NT2/D1 (cell line): ENCODE results near the gene PDCD11.

Experiments used
- SUZ12 ChIP-seq: IDR thresholded peaks from 2 replicates; pipeline ENCODE4 v1.6.1; 2011; ENCODE audit not compliant: insufficient read length, insufficient read depth; ENCODE audit errors: extremely low read depth
- YY1 ChIP-seq: IDR thresholded peaks from 2 replicates; pipeline ENCODE4 v1.6.1; 2011; ENCODE audit not compliant: insufficient read length, insufficient read depth
- ZNF274 ChIP-seq: IDR thresholded peaks from 2 replicates; pipeline ENCODE4 v1.6.1; 2011; ENCODE audit warnings: mild to moderate bottlenecking, low read depth, low read length

DNA sequence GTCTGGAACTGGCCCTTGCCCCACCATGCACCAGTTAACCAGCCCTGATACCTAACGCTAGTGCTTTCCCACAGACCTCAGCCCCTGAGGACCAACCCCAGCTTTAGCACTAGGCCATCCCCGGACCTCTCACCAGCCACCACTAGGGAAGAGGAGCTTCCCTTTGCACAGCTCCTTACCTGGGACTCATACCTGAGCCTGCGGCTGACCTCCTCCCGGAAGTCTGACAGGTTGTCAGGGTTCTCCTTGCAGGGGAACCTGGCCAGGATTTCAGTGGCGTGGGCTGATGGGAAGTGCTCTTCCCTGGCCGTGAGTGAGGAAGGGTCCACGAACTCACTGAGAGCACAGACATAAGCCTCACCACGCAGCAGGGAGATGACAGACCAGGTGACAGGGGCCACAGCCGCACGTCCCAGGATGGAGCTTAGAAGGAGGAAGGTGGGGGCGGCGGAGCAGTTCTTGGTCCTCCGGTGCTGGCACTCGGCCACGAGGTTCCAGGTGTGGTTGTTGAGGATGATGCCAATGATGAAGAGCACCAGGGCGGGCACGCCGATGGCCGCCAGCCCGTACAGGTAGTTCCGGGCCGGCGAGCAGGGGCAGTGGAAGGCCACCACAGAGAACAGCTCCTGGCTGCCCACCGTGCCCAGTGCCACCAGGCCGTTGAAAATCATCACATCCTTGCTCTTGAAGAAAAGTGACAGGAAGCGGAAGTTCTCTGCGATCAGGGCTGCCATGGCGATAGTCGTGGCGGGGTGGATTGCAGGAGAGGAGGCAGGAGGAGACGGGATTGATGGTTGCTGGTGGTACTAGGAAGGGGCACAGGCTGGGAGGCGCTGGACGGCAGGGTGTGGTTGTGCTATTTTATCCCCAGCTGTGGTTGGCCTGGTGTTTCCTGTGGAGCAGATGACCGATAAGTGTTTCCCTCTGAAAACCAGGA, 53.0 kb downstream of the PDCD11 start:
- no peak for TF ChIP-seq ZNF274
- no peak for TF ChIP-seq YY1
- no peak for TF ChIP-seq SUZ12
